K562 (cell line): ENCODE data around the gene SUPT5H. TPM values are rescaled to one million over a fixed set of nuclear protein-coding genes. Genes with fewer than 3 reads are reported as not detected.

Experiments
- CEBPG ChIP-seq, 3 experiments: fragments of 200-800 bp in 1 of 3; sonication (Bioruptor generic) in 1 of 3; sonication (generic) in 1 of 3; formaldehyde crosslinking in 1 of 3; IDR thresholded peaks in 2 of 3; conservative IDR thresholded peaks in 1 of 3; 2 replicates each; pipeline versions ENCODE4 v1.6.1 to v1.8.0; 2016 to 2022; ENCODE audit warnings: missing compliant biosample characterization in 2 of 3, missing genetic modification characterization in 2 of 3, mild to moderate bottlenecking in 1 of 3, missing genetic modification reagents in 1 of 3
- ESRRA ChIP-seq: fragments of 450-650 bp; IDR thresholded peaks from 2 replicates; pipeline ENCODE4 v1.6.1; 2014; ENCODE audit warnings: low read depth, mild to moderate bottlenecking, moderate library complexity, borderline replicate concordance
- FIP1L1 ChIP-seq: fragments of 200-400 bp; formaldehyde crosslinking; IDR thresholded peaks from 2 replicates; pipeline ENCODE4 v1.6.1; 2018; ENCODE audit warnings: mild to moderate bottlenecking, low read depth, low read length; ENCODE audit not compliant: poor library complexity, severe bottlenecking
- FOXJ3 ChIP-seq: sonication (generic); formaldehyde crosslinking; IDR thresholded peaks from 2 replicates; pipeline ENCODE4 v1.4.0; 2020; ENCODE audit warnings: mild to moderate bottlenecking, missing genetic modification reagents
- GTF2E2 ChIP-seq: fragments of 200-800 bp; sonication (Bioruptor generic); IDR thresholded peaks from 2 replicates; pipeline ENCODE4 v1.6.1; 2016; ENCODE audit warnings: missing genetic modification characterization, missing compliant biosample characterization
- IRF2 ChIP-seq: sonication (generic); formaldehyde crosslinking; IDR thresholded peaks from 2 replicates; pipeline ENCODE4 v1.8.1; 2022; ENCODE audit warnings: mild to moderate bottlenecking, missing genetic modification reagents
- NR2F6 ChIP-seq: fragments of 450-650 bp; formaldehyde crosslinking; IDR thresholded peaks from 2 replicates; pipeline ENCODE4 v1.4.0; 2020; ENCODE audit warnings: mild to moderate bottlenecking
- PURB ChIP-seq: sonication (generic); formaldehyde crosslinking; IDR thresholded peaks from 2 replicates; pipeline ENCODE4 v1.9.0; 2021; ENCODE audit warnings: low read depth, mild to moderate bottlenecking, missing genetic modification reagents
- SAP30 ChIP-seq: fragments of 200-600 bp; sonication (generic); IDR thresholded peaks from 2 replicates; pipeline ENCODE4 v1.6.1; 2012; ENCODE audit warnings: borderline replicate concordance, low read depth, mild to moderate bottlenecking, moderate library complexity, low read length, control low read depth, inconsistent platforms; ENCODE audit not compliant: insufficient read depth, poor library complexity, severe bottlenecking
- SUPT5H ChIP-seq: fragments of 450-650 bp; IDR thresholded peaks from 2 replicates; pipeline ENCODE4 v1.6.1; 2016
- ZC3H4 ChIP-seq: sonication (generic); formaldehyde crosslinking; IDR thresholded peaks from 2 replicates; pipeline ENCODE4 v1.9.0; 2021; ENCODE audit warnings: missing genetic modification reagents, borderline replicate concordance
- ZNF23 ChIP-seq: fragments of 250-450 bp; sonication (Bioruptor Pico); IDR thresholded peaks from 2 replicates; pipeline ENCODE4 v1.4.0; 2020; ENCODE audit warnings: mild to moderate bottlenecking
- ZNF764 ChIP-seq: fragments of 250-450 bp; sonication (Bioruptor Pico); IDR thresholded peaks from 2 replicates; pipeline ENCODE4 v1.4.0; 2020; ENCODE audit warnings: low read depth, mild to moderate bottlenecking, moderate library complexity
- polyA plus RNA-seq, 8 experiments: library from polyadenylated mRNA; depleted of rRNA in 4 of 8; stranded (reverse) in 5 of 8; unstranded in 3 of 8; fragments of >200 nt; fragmentation: Nextera tagmentation in 2 of 8; fragmentation: Illumina TruSeq in 1 of 8; extraction: Ambion mirVana in 2 of 8; extraction: Trizol in 1 of 8; gene quantifications; 2 replicates each; pipeline versions ENCODE4 v1.2.1 to v1.2.3, GENCODE V29; 2011 to 2014; ENCODE audit warnings: inconsistent platforms in 1 of 8, missing spikeins in 1 of 8
- total RNA-seq, 7 experiments: library from RNA; depleted of rRNA in 6 of 7; stranded (reverse); fragments of >200 nt in 6 of 7; fragmentation: Illumina TruSeq in 2 of 7; extraction: Trizol in 2 of 7; gene quantifications; 2 replicates each; pipeline versions ENCODE4 v1.2.1 to v1.2.3, GENCODE V29; 2011 to 2021; ENCODE audit warnings: low replicate concordance in 1 of 7
- TF ChIP-seq, protein P1 (sequence below): fragments of 150-350 bp; IDR thresholded peaks from 2 replicates; pipeline ENCODE4 v1.6.1; 2014; ENCODE audit warnings: low read depth, mild to moderate bottlenecking, low read length, borderline replicate concordance
- TF ChIP-seq, protein P2 (sequence below): fragments of 250-450 bp; sonication (Bioruptor Pico); IDR thresholded peaks from 2 replicates; pipeline ENCODE4 v1.4.0; 2020

SUPT5H gene
- total and polyA plus RNA-seq, 9 of the 15 experiments (the other 6 are each of a cell fraction or from before 2014, with no cell fraction given): 13.3 to 85.9 (median 35.9) TPM

DNA sequence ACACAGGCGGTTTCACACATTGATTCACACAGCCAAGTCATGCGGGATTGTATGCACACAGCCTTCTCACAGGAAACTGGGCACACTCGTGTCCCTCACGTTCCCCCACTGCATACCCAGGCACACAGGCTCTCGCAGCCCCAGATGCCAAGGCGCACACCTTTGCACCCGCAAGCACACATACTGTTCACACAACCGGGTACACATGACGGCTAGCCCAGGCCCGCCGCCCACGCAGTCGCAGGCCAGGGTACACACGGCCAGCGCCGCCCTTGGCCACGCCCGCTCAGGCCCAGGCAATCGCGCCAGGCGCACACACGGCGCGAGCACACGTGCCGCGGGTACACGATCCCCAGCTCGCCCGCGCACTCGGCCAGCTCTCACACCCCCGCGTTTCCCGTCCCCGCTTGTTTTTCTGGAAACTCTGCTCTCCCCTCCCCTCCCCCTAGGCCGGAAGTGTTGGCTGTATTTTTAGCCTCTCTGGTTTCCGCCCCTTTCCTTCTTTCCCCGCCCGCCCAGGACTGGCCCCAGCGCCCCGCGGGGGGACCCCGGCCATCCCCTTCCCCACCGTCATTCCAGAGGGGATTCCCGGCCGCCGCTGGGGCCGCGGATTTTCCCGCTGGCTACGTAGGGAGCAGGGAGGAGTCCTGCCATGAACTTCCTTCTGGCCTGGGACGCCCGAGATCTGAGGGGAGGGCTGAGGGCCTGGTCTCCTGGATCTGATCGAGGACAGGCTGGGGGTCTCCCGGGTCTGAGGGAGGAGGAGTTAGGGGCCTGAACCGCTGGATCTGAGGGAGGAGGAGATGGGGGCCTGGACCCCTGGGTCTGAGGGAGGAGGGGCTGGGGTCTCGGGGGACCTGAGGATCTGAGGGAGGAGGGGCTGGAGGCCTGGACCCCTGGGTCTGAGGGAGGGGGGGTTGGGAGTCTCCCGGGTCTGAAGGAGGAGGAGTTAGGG lies 42.8 kb upstream of the SUPT5H start (continued):
- peak; percentile 45 for TF ChIP-seq FIP1L1
- no peak for TF ChIP-seq PURB (CRISPR knock-in tag)
- TF ChIP-seq SUPT5H: peak; percentile 53; the same call in 1 of the 2 replicates
- no peak for TF ChIP-seq FOXJ3 (CRISPR knock-in tag)
- TF ChIP-seq GTF2E2 (tag): no peak; the same call in 1 of the 2 replicates
- TF ChIP-seq, protein P1, sequence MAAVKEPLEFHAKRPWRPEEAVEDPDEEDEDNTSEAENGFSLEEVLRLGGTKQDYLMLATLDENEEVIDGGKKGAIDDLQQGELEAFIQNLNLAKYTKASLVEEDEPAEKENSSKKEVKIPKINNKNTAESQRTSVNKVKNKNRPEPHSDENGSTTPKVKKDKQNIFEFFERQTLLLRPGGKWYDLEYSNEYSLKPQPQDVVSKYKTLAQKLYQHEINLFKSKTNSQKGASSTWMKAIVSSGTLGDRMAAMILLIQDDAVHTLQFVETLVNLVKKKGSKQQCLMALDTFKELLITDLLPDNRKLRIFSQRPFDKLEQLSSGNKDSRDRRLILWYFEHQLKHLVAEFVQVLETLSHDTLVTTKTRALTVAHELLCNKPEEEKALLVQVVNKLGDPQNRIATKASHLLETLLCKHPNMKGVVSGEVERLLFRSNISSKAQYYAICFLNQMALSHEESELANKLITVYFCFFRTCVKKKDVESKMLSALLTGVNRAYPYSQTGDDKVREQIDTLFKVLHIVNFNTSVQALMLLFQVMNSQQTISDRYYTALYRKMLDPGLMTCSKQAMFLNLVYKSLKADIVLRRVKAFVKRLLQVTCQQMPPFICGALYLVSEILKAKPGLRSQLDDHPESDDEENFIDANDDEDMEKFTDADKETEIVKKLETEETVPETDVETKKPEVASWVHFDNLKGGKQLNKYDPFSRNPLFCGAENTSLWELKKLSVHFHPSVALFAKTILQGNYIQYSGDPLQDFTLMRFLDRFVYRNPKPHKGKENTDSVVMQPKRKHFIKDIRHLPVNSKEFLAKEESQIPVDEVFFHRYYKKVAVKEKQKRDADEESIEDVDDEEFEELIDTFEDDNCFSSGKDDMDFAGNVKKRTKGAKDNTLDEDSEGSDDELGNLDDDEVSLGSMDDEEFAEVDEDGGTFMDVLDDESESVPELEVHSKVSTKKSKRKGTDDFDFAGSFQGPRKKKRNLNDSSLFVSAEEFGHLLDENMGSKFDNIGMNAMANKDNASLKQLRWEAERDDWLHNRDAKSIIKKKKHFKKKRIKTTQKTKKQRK: no peak
- peak; percentile 68; the same call in 1 of the 2 replicates for TF ChIP-seq ESRRA
- no peak for TF ChIP-seq SAP30
- TF ChIP-seq ZNF764 (CRISPR knock-in tag): no peak
- no peak for TF ChIP-seq ZC3H4 (CRISPR knock-in tag)
- no peak for TF ChIP-seq IRF2
- TF ChIP-seq CEBPG (CRISPR knock-in tag; IDR thresholded peaks at IDR 0.05): no peak; the same call in 1 of the 2 replicates
- no peak for TF ChIP-seq CEBPG (tag; conservative IDR thresholded peaks at IDR 0.05 in 1 of 2, IDR thresholded peaks at IDR 0.05 in 1 of 2)
- TF ChIP-seq NR2F6 (CRISPR knock-in tag): no peak
- TF ChIP-seq, protein P2, sequence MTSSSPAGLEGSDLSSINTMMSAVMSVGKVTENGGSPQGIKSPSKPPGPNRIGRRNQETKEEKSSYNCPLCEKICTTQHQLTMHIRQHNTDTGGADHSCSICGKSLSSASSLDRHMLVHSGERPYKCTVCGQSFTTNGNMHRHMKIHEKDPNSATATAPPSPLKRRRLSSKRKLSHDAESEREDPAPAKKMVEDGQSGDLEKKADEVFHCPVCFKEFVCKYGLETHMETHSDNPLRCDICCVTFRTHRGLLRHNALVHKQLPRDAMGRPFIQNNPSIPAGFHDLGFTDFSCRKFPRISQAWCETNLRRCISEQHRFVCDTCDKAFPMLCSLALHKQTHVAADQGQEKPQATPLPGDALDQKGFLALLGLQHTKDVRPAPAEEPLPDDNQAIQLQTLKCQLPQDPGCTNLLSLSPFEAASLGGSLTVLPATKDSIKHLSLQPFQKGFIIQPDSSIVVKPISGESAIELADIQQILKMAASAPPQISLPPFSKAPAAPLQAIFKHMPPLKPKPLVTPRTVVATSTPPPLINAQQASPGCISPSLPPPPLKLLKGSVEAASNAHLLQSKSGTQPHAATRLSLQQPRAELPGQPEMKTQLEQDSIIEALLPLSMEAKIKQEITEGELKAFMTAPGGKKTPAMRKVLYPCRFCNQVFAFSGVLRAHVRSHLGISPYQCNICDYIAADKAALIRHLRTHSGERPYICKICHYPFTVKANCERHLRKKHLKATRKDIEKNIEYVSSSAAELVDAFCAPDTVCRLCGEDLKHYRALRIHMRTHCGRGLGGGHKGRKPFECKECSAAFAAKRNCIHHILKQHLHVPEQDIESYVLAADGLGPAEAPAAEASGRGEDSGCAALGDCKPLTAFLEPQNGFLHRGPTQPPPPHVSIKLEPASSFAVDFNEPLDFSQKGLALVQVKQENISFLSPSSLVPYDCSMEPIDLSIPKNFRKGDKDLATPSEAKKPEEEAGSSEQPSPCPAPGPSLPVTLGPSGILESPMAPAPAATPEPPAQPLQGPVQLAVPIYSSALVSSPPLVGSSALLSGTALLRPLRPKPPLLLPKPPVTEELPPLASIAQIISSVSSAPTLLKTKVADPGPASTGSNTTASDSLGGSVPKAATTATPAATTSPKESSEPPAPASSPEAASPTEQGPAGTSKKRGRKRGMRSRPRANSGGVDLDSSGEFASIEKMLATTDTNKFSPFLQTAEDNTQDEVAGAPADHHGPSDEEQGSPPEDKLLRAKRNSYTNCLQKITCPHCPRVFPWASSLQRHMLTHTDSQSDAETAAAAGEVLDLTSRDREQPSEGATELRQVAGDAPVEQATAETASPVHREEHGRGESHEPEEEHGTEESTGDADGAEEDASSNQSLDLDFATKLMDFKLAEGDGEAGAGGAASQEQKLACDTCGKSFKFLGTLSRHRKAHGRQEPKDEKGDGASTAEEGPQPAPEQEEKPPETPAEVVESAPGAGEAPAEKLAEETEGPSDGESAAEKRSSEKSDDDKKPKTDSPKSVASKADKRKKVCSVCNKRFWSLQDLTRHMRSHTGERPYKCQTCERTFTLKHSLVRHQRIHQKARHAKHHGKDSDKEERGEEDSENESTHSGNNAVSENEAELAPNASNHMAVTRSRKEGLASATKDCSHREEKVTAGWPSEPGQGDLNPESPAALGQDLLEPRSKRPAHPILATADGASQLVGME: peak; percentile 48; the same call in 1 of the 2 replicates
- TF ChIP-seq ZNF23: no peak
